ENCODE measurements around the gene MDFI.

DNA sequence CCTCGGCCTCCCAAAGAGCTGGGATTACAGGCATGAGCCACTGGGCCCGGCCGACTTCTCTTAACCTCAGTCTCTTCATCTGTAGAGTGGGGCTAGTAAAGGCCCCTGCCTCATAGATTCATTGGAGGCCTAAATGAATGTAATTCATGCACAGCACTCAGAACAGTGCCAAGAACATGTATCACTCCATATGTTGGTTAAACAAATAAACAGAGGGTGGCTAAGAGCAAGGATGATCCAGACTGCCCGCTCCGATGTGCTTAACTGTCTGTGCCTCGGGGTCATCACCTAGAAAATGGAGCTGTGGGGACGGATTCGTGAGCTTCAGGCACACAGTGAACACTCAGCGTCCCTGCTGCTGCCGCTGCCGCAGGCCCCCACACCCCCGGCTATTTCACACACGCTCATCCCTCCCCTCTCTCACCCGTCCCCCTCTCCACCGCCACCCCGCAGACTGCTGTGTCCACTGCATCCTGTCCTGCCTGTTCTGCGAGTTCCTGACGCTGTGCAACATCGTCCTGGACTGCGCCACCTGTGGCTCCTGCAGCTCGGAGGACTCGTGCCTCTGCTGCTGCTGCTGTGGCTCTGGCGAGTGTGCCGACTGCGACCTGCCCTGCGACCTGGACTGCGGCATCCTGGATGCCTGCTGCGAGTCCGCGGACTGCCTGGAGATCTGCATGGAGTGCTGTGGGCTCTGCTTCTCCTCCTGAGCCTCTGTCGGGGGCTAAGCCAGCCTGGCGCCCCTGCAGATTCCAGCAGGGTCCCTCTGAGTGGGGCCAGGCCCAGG lies 14.8 kb downstream of the MDFI start:
- TF ChIP-seq EZH2 (IDR thresholded peaks at IDR 0.05; ENCODE audit: insufficient read depth, poor library complexity, severe bottlenecking) (no peak), EZH2phosphoT487 (IDR thresholded peaks at IDR 0.05; ENCODE audit: insufficient read depth, low read depth) (no peak)
